HepG2 (cell line): ENCODE data around the gene NUP214. TPM values are rescaled to one million over a fixed set of nuclear protein-coding genes. Genes with fewer than 3 reads are reported as not detected.
A peak's percentile ranks its signal among the peaks of the same experiment; 100 is the strongest.

ENCODE experiments used
- CREM ChIP-seq, 2 experiments: sonication (generic) in 1 of 2; formaldehyde crosslinking in 1 of 2; IDR thresholded peaks; 2 replicates each; pipeline versions ENCODE4 v1.4.0 to v1.6.1; 2016 to 2020; ENCODE audit warnings: antibody characterized with exemption in 1 of 2, mild to moderate bottlenecking in 1 of 2, missing genetic modification reagents in 1 of 2
- HOXD1 ChIP-seq: sonication (generic); formaldehyde crosslinking; IDR thresholded peaks from 2 replicates; pipeline ENCODE4 v1.5.0; 2020; ENCODE audit warnings: missing genetic modification reagents
- KDM3A ChIP-seq: IDR thresholded peaks from 2 replicates; pipeline ENCODE4 v1.6.1; 2018; ENCODE audit warnings: low read depth, missing compliant biosample characterization
- NFIC ChIP-seq: IDR thresholded peaks from 2 replicates; pipeline ENCODE4 v1.6.1; 2012; ENCODE audit warnings: mild to moderate bottlenecking, low read length, inconsistent platforms
- RFX5 ChIP-seq: IDR thresholded peaks from 2 replicates; pipeline ENCODE4 v1.6.1; 2011; ENCODE audit warnings: low read depth, low read length, improper control_type of control experiment
- RXRA ChIP-seq: sonication (generic); formaldehyde crosslinking; IDR thresholded peaks from 2 replicates; pipeline ENCODE4 v1.5.1; 2020; ENCODE audit warnings: missing genetic modification reagents
- RXRB ChIP-seq: IDR thresholded peaks from 2 replicates; pipeline ENCODE4 v1.6.1; 2016; ENCODE audit warnings: borderline replicate concordance, missing genetic modification reagents, missing compliant biosample characterization
- SNAI1 ChIP-seq: sonication (generic); formaldehyde crosslinking; IDR thresholded peaks from 2 replicates; pipeline ENCODE4 v1.5.0; 2020; ENCODE audit warnings: mild to moderate bottlenecking, missing genetic modification reagents, borderline replicate concordance
- ZFY ChIP-seq: sonication (generic); formaldehyde crosslinking; IDR thresholded peaks from 2 replicates; pipeline ENCODE4 v1.4.0; 2020; ENCODE audit warnings: missing genetic modification reagents
- ZNF160 ChIP-seq: sonication (generic); formaldehyde crosslinking; IDR thresholded peaks from 2 replicates; pipeline ENCODE4 v1.8.0; 2022; ENCODE audit warnings: mild to moderate bottlenecking, inconsistent platforms, missing genetic modification reagents
- ZNF333 ChIP-seq: sonication (generic); formaldehyde crosslinking; IDR thresholded peaks from 2 replicates; pipeline ENCODE4 v1.4.0; 2020; ENCODE audit warnings: mild to moderate bottlenecking, missing genetic modification reagents, borderline replicate concordance
- ZSCAN21 ChIP-seq: sonication (generic); formaldehyde crosslinking; IDR thresholded peaks from 2 replicates; pipeline ENCODE4 v1.8.0; 2022; ENCODE audit warnings: mild to moderate bottlenecking, missing genetic modification reagents, moderate library complexity, borderline replicate concordance
- polyA plus RNA-seq, 8 experiments: library from polyadenylated mRNA; depleted of rRNA in 3 of 8; stranded (reverse) in 7 of 8; unstranded in 1 of 8; fragments of >200 nt; fragmentation: Illumina TruSeq in 4 of 8; extraction: Trizol in 4 of 8; gene quantifications; 2 replicates each; pipeline versions ENCODE4 v1.2.1 to v1.2.3, GENCODE V29; 2011 to 2016; ENCODE audit warnings: low read depth in 4 of 8, missing spikeins in 1 of 8, mixed read lengths in 1 of 8; ENCODE audit not compliant: insufficient read depth in 1 of 8
- total RNA-seq, 5 experiments: library from RNA; depleted of rRNA; stranded (reverse); fragments of >200 nt; fragmentation: Illumina TruSeq; extraction: Trizol; gene quantifications; 2 replicates each; pipeline ENCODE4 v1.2.3, GENCODE V29; 2016; ENCODE audit warnings: low read depth in 1 of 5
- TF ChIP-seq, protein P1 (sequence below): sonication (generic); formaldehyde crosslinking; conservative IDR thresholded peaks from 2 replicates; pipeline ENCODE4 v1.8.0; 2022; ENCODE audit warnings: missing genetic modification reagents
- TF ChIP-seq, protein P2 (sequence below): sonication (generic); formaldehyde crosslinking; IDR thresholded peaks from 2 replicates; pipeline ENCODE4 v1.4.0; 2020; ENCODE audit warnings: missing genetic modification reagents, borderline replicate concordance
- TF ChIP-seq, protein P3 (sequence below): sonication (generic); formaldehyde crosslinking; IDR thresholded peaks from 2 replicates; pipeline ENCODE4 v1.4.0; 2020; ENCODE audit warnings: mild to moderate bottlenecking, missing genetic modification reagents
- TF ChIP-seq, protein P4 (sequence below): sonication (generic); formaldehyde crosslinking; IDR thresholded peaks from 2 replicates; pipeline ENCODE4 v1.4.0; 2020; ENCODE audit warnings: missing genetic modification reagents, low read depth, mild to moderate bottlenecking, borderline replicate concordance
- TF ChIP-seq, protein P5 (sequence below), 2 experiments: fragments of 450-650 bp in 1 of 2; sonication (generic) in 1 of 2; formaldehyde crosslinking; IDR thresholded peaks; 2 replicates each; pipeline versions ENCODE4 v1.5.0 to v1.8.0; 2020 to 2022; ENCODE audit warnings: mild to moderate bottlenecking in 1 of 2, missing genetic modification reagents in 1 of 2
- TF ChIP-seq, protein P6 (sequence below): sonication (generic); formaldehyde crosslinking; IDR thresholded peaks from 2 replicates; pipeline ENCODE4 v1.4.0; 2020; ENCODE audit warnings: mild to moderate bottlenecking, missing genetic modification reagents, borderline replicate concordance

NUP214 gene
- total and polyA plus RNA-seq, 2 of the 13 experiments (the other 11 are each of a cell fraction or from before 2014, with no cell fraction given): 8.4 to 16.0 TPM

DNA sequence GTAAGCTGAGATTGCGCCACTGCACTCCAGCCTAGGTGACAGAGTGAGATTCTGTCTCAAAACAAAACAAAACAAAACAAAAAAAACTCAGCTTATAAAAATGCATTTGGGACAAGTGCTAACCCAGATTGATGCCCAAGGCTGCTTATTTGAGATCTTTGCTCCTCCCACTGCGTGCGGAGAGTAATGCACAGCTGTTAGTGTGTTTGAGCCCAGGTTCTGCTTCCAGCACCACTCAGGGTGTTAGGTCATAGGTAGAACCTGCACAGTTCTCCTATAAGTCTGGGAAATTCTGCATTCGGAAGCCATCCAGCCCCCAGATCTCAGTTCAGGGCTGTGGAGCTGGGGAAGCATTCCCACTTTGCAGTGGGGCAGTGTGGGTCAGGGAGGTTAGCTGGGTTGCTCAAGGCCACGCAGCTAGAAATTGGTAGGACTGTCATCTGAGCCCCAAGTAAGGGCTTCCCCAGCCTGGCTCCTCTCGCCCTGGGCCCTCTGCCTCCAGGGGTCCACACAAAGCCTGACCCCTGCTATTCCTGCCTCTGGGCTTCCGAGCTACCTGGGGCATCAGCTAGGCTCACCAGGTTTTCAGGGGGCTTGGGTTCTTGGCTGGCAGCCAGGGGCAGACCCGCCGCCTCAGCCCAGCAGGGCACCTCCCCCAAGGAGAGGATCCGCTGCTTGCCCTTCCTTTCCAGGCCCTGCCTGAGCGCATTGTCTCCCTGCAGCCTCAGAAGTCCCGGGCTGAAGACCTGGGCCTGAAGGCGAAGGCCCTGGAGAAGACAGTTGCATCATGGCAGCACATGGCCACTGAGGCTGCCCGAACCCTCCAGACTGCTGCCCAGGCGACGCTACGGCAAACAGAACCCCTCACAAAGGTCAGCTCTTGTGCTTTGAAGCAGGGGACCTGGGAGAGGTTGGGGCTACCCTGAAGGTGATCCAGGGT, 46.7 kb upstream of the NUP214 start (continued):
- TF ChIP-seq, protein P1, sequence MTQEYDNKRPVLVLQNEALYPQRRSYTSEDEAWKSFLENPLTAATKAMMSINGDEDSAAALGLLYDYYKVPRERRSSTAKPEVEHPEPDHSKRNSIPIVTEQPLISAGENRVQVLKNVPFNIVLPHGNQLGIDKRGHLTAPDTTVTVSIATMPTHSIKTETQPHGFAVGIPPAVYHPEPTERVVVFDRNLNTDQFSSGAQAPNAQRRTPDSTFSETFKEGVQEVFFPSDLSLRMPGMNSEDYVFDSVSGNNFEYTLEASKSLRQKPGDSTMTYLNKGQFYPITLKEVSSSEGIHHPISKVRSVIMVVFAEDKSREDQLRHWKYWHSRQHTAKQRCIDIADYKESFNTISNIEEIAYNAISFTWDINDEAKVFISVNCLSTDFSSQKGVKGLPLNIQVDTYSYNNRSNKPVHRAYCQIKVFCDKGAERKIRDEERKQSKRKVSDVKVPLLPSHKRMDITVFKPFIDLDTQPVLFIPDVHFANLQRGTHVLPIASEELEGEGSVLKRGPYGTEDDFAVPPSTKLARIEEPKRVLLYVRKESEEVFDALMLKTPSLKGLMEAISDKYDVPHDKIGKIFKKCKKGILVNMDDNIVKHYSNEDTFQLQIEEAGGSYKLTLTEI (CRISPR knock-in tag): no peak
- TF ChIP-seq, protein P2, sequence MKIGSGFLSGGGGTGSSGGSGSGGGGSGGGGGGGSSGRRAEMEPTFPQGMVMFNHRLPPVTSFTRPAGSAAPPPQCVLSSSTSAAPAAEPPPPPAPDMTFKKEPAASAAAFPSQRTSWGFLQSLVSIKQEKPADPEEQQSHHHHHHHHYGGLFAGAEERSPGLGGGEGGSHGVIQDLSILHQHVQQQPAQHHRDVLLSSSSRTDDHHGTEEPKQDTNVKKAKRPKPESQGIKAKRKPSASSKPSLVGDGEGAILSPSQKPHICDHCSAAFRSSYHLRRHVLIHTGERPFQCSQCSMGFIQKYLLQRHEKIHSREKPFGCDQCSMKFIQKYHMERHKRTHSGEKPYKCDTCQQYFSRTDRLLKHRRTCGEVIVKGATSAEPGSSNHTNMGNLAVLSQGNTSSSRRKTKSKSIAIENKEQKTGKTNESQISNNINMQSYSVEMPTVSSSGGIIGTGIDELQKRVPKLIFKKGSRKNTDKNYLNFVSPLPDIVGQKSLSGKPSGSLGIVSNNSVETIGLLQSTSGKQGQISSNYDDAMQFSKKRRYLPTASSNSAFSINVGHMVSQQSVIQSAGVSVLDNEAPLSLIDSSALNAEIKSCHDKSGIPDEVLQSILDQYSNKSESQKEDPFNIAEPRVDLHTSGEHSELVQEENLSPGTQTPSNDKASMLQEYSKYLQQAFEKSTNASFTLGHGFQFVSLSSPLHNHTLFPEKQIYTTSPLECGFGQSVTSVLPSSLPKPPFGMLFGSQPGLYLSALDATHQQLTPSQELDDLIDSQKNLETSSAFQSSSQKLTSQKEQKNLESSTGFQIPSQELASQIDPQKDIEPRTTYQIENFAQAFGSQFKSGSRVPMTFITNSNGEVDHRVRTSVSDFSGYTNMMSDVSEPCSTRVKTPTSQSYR (CRISPR knock-in tag): no peak
- TF ChIP-seq, protein P3, sequence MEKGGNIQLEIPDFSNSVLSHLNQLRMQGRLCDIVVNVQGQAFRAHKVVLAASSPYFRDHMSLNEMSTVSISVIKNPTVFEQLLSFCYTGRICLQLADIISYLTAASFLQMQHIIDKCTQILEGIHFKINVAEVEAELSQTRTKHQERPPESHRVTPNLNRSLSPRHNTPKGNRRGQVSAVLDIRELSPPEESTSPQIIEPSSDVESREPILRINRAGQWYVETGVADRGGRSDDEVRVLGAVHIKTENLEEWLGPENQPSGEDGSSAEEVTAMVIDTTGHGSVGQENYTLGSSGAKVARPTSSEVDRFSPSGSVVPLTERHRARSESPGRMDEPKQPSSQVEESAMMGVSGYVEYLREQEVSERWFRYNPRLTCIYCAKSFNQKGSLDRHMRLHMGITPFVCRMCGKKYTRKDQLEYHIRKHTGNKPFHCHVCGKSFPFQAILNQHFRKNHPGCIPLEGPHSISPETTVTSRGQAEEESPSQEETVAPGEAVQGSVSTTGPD (CRISPR knock-in tag): no peak
- no peak for TF ChIP-seq ZSCAN21 (CRISPR knock-in tag)
- no peak for TF ChIP-seq CREM (IDR thresholded peaks at IDR 0.05)
- no peak for TF ChIP-seq CREM (CRISPR knock-in tag; IDR thresholded peaks at IDR 0.05)
- 0 out of 2 replicates have a peak, but pooled peaks have one; percentile 23 for TF ChIP-seq RXRB (CRISPR knock-in tag)
- TF ChIP-seq, protein P4, sequence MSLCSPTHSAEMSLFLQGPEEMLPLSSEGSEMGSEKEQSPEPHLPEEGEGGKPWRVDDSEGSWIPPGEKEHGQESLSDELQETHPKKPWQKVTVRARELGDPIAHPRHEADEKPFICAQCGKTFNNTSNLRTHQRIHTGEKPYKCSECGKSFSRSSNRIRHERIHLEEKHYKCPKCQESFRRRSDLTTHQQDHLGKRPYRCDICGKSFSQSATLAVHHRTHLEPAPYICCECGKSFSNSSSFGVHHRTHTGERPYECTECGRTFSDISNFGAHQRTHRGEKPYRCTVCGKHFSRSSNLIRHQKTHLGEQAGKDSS (CRISPR knock-in tag): no peak
- TF ChIP-seq, protein P5, sequence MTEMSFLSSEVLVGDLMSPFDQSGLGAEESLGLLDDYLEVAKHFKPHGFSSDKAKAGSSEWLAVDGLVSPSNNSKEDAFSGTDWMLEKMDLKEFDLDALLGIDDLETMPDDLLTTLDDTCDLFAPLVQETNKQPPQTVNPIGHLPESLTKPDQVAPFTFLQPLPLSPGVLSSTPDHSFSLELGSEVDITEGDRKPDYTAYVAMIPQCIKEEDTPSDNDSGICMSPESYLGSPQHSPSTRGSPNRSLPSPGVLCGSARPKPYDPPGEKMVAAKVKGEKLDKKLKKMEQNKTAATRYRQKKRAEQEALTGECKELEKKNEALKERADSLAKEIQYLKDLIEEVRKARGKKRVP (CRISPR knock-in tag; IDR thresholded peaks at IDR 0.05): peak in 1 of 2 experiments; percentile 94; a peak in 2 of 4 replicates
- no peak for TF ChIP-seq SNAI1 (CRISPR knock-in tag)
- no peak for TF ChIP-seq ZNF160 (CRISPR knock-in tag)
- no peak for TF ChIP-seq KDM3A (CRISPR knock-in tag)
- no peak for TF ChIP-seq ZNF333
- peak; percentile 60; the same call in 1 of the 2 replicates for TF ChIP-seq RXRA (CRISPR knock-in tag)
- TF ChIP-seq, protein P6, sequence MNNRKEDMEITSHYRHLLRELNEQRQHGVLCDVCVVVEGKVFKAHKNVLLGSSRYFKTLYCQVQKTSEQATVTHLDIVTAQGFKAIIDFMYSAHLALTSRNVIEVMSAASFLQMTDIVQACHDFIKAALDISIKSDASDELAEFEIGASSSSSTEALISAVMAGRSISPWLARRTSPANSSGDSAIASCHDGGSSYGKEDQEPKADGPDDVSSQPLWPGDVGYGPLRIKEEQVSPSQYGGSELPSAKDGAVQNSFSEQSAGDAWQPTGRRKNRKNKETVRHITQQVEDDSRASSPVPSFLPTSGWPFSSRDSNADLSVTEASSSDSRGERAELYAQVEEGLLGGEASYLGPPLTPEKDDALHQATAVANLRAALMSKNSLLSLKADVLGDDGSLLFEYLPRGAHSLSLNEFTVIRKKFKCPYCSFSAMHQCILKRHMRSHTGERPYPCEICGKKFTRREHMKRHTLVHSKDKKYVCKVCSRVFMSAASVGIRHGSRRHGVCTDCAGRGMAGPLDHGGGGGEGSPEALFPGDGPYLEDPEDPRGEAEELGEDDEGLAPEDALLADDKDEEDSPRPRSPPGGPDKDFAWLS (CRISPR knock-in tag): no peak
- no peak for TF ChIP-seq NFIC
- no peak for TF ChIP-seq RFX5
- peak; percentile 63 for TF ChIP-seq ZFY (CRISPR knock-in tag)
- TF ChIP-seq HOXD1 (CRISPR knock-in tag): 0 out of 2 replicates have a peak, but pooled peaks have one; percentile 28
